ENCODE data around the gene CTTN.
"Not testable (repeated sequence)": the region's sequence is repeated elsewhere in the genome, so short reads cannot be mapped to it uniquely, and the experiment has no call there.

Gene CTTN

DNA sequence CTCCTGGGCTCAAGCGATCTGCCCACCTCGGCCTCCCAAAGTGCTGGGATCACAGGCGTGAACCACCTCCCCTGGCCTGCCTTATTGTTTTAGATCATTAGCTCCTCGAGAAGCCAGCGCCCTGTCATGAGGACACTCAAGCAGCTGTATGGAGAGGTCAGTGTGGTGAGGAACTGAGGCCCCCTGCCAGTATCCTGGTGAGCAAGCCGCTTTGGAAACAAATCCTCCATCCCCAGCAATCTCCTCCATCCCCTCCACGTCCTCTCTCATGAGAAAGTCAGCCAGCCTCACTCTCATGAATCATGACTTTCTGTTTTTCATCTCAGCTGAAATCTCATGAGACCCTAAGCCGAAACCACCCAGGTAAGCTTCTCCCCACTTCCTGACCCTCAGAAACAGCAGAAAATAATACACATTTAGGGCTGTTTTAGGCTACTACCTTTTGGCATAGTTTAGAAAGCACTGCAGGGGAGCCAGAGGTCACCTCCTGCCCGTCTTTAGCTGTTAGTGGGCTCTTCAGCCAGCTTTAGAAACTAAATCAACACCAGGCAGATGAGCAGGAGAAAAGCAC, 56.0 kb downstream of the CTTN start:
- no peak for DNase-seq

DNA sequence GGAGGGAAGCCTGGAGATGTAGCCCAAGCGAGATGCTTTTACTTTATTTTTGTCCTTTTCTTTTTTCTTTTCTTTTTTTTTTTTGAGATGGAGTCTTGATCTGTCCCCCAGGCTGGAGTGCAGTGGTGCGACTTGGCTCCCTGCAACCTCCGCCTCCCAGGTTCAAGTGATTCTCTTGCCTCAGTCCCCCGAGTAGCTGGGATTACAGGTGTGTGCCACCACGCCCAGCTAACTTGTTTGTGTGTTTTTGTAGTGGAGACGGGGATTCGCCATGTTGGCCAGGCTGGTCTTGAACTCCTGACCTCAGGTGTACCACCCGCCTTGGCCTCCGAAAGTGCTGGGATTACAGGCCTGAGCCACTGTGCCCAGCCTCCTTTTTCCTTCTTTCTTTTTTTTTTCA, 56.5 kb downstream of the CTTN start:
- DNase-seq, result not testable (repeated sequence)

DNA sequence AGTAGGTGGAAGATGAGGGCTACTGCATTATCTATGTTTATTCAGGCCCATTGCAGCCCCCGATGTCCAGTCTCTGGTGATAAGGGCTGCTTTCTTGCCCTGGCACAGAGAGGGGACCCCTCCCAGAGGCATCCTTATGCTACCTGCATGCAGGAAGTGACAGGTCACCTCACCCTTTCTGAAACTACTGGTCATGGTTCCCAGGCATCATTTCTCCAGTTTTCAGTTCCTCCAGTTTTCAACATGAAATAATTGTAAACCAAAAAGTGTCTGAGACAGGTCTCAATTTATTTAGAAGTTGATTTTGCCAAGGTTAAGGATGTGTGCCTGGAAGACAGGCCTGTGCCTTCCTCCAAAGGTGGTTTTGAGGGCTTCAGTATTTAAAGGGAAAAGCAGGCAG, 57.0 kb downstream of the CTTN start:
- no peak for DNase-seq

DNA sequence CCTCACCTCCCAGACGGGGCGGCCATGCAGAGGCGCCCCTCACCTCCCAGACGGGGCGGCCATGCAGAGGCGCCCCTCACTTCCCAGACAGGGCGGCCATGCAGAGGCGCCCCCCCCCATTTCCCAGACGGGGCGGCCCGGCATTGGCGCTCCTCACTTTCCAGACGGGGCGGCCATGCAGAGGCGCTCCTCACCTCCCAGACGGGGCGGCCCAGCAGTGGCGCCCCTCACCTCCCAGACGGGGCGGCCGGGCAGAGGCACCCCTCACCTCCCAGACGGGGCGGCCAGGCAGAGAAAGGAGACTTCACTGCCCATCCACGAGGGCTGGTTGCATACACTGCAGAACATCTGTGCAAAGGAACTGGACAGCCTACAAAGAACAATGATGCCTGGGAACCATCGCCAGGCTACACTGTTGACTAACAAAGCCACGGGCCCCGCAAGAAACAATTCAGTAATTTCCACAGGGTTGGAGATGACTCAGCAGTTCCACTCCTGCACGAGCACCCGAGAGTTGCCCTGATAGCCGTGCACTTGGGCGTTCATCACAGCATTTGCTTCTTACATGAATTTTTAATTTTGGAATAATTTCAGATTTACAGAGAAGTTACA, 58.7 kb downstream of the CTTN start:
- DNase-seq, result no peak

DNA sequence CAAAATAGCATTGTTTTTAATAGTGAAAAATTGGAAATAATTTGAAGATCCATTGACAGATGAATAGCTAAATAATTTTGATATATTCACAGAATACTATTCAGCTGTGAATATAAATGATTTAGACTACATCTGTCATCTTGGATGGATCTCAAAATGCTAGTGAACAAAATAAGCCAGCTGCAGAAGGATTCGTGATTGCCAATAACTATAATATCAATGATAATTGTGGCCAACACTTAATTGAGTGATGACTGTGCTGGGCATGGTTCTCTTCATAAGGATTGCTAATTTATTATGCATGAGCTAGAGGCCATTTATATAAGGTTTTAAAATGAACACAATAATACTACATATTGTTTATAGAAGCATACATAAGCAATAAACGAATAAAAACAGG, 60.4 kb downstream of the CTTN start:
- no peak for DNase-seq

DNA sequence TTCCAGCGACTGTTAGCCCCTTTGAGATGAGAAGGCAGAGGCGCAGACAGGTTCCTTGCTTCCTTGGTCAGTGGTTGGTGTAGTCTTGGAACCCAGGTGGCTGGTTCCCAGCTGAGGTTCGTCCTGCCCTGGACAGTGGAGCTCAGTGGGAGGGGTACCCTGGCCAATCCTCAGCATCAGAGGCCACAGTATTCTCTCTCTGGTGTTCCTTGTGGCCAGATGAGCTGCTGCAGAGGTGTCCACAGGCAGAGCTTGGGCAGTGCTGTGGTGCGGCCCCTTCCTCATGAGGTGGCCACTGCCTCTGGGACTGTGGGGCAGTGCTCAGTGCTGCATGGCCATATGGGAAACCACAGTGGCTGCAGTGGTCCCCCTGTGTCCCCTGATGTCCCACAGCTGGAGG, 61.8 kb downstream of the CTTN start:
- DNase-seq, result no peak

DNA sequence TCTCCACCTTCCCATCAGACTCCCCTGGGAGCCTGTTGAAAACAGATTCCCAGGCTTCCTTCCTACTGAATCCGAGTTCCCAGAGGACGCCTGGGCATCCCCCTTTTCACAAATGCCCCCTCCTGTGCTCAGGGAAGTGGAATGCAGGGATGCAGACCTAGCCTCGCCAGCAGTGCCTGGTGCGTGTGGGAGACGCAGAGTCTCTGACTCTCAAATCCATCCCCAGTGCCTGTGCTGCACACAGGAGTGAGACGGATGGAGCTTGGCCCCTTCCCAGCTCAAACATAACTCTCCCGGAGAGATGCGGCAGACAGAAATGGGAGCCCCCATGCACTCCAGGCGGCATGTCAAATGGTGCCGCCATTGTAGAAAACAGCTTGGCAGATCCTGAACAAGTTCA, 62.6 kb downstream of the CTTN start:
- no peak for DNase-seq

DNA sequence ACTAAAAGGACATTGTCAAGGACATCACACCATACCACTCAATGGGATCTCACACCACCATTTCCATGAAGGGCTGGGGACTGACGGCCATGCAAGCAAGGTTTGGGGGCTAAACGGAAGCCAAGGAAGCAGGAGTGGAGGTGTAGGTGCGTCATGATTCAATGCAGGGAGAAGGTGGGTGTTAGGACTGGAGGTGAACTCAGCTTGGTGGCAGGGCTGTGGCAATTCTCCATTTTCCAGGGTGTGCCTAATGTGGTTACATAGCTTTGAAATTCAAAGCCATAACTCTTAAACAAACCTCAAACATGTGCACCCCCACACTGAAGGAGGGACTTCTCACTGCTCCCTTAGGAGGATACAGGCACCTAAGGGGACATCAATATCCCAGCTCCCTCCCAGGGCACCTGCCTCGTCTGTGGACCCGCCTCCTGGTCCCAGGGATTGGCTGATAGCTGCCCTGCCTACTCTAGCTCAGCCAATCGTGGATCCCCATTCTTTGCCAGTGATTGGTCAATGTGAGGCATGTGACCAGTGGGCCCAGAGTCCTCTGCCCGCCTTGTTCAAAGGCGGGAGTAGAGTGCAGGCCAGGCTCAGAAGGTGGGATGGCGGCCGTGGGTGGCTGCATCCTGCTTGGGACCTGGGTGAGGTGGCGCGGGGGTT, 64.6 kb downstream of the CTTN start:
- no peak for DNase-seq

DNA sequence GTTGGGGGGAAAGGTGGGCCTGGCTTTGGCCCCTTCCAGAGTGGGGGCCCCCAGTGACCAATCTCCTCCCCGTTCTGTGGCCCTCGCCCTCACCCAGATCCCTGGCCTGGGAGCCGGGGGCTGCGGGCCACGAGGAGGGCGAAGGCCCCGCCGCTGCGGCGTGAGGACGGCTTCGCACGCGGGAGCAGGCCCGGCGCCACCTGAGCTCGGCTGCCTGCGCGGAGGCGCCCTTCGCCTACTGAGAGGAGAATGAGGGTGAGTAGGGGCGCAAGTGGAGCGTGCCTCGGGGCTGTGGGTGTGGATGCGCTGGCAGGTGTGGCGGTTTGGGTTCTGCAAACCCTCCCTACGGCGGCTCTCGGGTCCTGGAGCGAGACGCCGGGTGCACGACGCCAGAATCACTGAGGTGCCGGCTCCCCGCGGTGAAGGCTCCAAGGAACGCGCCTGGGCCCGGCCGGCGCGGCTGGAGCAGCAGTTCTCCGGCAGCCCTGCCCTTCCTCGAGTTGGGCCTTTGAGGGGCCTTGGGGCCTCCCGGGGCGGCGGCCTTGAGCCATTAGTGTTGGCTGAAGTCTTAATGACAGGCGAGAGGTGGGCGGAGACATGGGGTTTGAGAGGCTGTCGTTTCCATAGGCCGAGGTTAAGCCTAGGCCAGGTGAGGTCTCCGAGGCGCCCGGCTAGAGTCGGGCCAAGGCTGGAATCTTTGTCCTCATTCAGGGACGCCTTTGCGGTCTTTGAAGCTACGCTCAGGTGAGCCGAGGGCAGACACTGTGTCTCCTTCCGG, 65.3 kb downstream of the CTTN start:
- DNase-seq, result no peak

DNA sequence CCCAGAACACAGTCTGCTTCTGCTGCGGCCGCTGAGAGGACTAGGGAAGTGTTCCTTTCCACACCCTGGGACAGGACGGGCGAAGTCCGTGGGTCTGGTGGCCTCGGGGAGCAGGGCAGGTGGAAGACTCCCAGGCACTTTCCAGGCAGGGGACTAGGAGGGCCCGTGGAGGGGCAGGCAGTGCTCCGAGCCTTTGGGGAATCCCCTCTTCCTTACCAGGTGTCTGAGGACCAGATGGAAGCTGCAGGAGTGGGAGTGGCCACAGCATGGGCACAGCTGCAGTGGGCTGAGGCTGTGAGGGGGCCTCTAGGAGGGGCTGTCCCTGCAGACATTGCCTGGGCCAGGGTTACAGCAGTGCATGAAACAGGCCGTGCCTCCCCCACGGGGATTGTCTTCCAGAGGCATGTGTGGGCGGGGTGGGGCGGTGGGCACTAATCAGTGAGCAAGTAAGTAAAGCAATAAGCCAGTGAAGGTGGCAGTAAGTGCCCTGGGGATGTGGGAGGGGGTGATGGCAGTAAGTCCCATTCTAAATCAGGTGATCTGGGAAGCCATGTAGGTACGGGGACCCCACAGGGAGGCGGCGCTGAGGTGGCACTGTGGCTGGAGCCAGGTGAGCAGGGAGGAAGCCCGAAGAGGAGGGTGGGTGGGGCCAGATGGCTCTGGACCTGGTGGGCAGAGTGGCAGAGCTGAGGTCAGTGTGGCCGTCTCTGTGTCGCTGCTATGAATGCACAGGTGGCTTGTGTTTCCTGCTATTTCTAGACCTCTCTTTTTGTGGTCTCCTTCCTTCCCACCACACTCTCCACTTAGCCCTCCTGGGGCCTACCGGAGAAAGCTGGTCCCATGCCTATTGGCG, 66.4 kb downstream of the CTTN start:
- DNase-seq, result no peak

DNA sequence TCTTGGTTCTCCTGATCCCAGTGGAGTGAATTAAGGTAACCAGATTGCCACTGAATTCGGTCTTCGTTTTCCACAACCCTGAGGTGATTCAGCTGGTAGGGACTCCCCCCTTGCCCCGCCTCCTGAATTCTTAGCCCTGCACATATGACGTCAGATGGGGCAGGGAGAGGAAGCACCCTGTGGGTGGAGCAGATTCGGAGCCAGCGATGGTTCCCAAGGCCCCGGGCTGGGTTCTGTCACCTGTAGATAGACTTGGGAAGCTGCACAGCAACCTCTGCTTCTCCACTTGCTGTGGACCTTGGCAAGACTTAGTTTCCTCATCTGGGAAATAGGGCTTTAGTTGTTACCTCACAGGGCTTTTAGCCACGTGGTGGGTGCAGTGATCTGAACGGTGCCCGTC, 67.8 kb downstream of the CTTN start:
- DNase-seq, result no peak

DNA sequence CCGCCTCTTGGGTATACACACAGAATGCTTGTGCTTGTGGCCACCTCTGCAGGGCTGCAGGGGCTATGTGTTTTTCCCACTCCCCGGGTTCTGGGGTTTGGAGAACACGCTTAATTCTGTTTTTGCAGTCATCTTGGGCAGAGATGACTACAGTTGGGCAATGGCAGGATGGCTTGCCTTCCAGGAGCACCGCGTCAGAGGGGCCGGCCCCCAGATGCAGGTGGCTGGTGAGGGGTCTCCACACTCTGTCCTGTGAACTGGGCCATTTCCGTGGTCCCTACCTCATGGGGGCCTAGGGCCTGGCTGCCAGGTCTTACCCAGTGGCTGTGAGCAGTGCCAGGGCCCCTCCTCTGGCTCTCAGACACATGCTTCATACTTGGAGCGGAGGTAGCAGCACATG, 68.3 kb downstream of the CTTN start:
- DNase-seq, result no peak

DNA sequence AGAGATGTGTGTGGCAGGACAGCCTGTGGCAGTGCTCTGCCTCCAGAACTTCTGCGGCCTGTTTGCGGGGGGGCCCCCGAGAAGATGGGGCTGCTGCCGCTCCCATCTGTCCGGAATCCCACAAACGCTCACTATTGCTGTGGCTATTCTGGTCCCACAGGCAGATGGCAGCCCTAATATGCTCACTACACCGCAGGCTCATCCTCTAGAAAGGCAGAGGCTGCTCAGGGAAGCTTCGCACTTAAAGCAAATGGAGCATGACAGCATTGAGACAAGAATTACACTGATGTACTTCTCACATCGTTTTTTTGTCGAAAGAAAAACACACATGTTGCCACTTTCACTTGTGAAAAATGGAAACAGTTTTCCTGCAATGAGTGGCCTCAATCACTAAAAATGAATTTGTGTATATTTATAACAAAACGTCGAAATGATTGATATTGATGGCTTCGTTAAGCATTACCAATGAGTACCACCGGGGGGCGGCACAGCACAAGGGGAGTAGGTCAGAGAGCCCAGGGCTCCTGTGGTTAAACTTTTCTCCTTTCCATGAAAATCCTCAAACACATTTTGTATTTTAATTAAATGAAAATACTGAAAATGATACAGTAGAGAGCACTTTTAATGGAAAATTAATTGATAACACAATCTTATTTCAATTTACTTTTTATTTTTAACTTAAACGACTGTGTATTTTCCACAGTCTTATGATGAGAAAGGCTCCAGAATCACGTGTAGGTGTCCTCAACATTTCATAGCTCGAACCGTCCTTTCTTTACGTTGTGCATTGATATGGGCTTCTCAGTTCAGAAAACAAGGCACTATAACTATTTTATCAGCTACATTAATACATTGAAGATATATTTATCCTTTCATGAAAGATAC, 69.1 kb downstream of the CTTN start:
- peak; percentile 65 for DNase-seq

DNA sequence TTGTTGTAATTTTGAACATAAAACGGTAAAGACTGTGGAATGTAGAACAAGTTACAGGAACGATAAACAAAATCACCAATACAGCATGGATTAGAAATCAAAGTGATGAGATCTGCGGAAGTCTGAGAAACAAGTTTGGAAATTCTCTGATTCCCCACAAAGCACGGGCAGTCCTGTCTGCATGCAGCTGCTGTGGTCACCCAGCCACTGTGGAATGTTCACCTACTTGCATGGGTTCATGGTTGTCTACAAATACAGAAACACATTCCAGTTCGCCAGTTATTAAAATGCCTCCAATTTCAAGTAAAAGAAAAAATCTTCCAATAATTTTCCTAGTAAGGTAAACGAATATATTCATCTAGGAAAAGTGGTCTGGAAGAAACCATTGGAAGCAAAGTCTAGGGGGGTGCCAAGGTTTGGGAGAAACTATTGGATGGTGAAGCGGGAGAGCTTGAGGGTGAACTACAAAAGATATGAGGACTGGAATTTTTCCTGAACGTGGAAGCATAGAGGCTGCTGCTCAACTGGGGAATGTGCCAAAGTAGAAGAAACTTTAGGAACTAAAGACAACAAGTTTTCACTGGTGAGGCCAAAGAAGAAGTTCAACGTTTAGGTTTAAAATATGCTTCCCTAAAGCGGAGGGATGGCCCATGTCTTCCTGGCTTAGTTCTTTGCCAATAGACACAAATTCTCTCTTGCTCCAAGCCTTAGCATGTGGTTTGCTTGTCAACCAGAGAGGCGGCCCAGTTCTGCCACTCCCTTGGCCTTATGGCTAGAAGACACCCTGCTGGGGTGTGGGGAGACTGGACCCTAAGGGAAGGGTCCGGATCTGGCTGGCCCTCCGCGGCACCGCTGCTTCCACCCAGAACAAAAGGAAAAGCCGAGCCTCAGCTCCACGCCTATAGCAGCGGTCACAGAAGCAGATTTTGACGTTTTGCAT, 70.2 kb downstream of the CTTN start:
- DNase-seq, result no peak

DNA sequence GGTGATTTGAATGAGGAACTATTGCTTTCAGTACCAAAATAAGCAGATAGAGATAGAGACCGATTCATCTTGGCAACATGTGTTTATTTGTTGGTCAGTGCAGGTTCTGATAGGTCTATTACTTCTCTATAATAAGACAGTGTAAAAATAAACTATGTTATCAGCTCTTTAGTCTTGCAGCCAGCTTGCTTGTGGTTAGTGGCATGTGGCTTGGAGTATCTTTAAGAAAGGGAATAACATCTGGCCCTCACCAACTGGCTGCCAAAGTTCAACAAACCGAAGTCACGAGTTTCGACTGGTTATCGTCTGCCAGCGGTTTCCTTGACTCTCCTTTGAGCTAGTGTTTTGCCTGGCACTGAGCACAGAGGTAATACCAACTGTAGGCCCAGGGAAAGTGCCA, 71.8 kb downstream of the CTTN start:
- DNase-seq, result no peak

DNA sequence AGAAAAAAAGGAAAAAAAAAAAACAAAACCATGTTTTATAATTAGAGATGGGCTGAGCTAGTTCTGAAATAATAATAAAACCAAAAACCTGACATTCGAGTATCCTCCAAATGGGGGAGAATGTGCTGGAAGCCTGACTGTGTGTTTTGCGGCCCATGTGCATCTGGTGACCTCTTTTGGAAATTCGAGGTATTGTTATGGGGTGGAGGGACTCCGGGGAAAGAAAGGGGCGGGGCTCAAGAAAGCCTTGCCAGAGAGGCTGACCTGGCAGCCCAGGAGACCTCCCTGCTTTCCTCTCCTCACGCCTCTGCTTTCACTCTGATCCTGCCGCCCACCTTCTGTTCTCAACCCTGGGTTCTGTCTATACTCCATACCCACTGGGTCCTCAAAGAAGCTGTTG, 72.9 kb downstream of the CTTN start:
- DNase-seq, result no peak

DNA sequence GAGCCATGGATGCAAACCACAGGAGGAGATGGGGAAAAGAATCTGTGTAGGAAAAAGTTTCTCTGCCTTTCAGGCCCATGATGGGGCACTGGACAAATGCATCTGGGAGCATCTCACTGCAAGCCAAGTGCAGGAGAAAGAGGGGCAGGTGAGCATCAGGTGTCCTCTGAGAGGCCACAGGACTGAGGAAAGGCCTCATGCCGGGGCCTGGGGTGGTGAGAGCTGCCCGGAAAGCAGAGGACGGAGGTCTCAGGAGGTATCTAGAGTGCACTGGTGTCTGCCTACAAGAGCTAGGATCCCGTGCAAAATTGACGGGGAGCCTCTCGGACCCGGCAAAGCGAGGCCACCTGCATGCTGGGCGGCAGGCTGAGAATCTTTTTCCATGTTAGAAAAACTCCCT, 73.9 kb downstream of the CTTN start:
- DNase-seq, result no peak

DNA sequence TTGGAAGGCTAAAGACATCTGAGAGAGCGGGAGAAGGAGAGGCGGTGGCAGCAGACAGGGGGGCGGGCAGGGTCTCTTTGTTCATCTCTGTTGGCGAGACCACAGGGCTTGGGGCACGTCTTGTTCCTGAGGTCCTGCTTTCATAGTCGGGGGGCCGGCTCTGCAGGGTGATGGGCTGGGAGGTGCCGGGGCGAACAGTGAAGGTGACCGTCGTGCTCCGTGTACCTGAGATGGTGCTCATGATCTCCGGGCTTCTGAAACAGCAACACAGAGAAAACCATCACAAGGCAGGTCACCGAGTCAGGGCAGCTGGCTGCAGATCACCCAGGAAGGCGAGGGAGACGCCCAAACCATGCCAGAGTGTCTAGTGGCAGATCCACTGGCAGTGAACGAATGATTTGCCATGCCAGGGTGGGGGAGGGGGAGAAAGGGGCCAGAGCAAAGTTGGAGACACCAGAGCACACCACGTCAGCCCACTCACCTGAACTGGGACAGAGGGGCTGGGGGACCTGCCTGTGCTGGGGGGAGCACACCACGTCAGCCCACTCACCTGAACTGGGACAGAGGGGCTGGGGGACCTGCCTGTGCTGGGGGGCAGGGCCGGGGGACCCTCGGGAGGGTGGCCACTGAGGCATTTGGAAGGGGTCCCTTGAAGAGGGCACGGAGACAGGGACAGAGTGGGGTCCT, 75.0 kb downstream of the CTTN start:
- DNase-seq, result no peak

DNA sequence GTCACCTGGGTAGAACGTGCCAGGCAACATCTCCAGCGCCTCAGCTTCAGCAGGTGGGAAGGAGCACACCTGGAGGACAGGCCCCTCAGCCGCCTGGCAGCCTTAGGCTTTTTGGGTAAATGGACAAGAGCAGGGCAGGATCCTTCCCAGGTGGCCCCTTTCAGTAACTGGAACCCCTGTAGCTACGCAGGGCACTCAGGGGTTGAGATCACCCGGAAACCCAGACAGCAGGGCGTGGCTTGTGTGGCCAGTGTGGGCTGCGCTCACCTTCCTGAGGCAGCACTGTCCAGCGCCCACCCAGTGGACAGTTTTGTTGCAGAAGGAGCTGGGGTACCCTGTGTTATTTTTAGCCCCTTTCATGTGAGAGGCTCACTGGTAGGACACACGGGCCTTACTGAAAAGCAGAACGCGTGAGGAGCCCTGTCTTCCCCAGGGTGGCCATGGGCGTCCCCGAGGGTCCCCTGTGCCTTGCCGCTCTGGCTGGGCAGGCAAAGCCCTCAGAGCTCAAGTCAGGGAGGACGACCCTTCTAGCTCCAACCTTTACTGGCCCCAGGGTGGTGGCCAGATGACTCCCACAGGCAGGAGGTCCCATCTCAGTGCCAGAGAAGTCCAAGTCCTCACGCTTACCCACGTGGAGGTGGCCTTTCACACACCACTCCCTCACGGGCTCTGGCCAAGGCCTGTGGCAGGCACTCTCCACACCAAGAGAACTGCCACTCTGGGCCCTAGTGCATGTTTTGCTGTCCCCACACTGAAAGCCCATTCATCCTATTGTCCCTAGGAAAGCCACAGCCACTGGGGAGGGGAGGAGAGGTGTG, 75.8 kb downstream of the CTTN start:
- no peak for DNase-seq

Measured in right kidney (tissue), 1 donor.